ENCODE results near the gene USP15.

USP15 gene

DNA sequence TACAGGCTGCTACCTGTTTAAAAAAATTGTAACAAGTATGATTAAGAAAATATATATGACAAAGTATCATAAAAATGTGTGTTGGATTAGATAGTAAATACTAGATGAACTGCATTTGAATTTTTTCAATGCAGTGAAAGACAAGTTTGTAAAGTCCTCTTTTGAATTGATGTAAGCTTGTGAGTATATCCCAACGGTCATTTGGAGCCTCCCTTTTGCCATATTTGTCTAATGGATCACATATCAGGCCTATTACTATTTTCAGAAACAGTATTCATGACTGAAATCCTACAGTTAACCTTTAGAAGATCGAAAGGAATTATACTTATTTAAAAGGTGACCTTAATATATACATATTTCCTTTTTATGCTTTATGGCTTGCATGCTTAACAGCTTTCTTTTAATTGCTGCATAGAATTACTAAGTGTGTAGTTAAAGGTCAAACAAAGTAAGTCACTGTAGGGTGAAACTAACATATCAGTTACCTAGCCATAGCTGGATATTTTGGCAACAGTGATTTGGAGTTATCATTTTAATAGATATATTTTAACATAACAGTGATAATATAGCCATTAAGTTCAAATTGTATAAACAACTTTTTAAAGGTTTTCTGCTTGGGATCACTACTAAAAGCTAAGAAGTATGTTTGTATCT is 53.6 kb downstream of the USP15 start (continued):
- TF ChIP-seq, protein P1, sequence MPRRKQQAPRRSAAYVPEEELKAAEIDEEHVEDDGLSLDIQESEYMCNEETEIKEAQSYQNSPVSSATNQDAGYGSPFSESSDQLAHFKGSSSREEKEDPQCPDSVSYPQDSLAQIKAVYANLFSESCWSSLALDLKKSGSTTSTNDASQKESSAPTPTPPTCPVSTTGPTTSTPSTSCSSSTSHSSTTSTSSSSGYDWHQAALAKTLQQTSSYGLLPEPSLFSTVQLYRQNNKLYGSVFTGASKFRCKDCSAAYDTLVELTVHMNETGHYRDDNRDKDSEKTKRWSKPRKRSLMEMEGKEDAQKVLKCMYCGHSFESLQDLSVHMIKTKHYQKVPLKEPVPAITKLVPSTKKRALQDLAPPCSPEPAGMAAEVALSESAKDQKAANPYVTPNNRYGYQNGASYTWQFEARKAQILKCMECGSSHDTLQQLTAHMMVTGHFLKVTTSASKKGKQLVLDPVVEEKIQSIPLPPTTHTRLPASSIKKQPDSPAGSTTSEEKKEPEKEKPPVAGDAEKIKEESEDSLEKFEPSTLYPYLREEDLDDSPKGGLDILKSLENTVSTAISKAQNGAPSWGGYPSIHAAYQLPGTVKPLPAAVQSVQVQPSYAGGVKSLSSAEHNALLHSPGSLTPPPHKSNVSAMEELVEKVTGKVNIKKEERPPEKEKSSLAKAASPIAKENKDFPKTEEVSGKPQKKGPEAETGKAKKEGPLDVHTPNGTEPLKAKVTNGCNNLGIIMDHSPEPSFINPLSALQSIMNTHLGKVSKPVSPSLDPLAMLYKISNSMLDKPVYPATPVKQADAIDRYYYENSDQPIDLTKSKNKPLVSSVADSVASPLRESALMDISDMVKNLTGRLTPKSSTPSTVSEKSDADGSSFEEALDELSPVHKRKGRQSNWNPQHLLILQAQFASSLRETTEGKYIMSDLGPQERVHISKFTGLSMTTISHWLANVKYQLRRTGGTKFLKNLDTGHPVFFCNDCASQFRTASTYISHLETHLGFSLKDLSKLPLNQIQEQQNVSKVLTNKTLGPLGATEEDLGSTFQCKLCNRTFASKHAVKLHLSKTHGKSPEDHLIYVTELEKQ (tag by site-specific recombination; IDR thresholded peaks at IDR 0.05; ENCODE audit: borderline replicate concordance): no peak
- TF ChIP-seq, protein P2, sequence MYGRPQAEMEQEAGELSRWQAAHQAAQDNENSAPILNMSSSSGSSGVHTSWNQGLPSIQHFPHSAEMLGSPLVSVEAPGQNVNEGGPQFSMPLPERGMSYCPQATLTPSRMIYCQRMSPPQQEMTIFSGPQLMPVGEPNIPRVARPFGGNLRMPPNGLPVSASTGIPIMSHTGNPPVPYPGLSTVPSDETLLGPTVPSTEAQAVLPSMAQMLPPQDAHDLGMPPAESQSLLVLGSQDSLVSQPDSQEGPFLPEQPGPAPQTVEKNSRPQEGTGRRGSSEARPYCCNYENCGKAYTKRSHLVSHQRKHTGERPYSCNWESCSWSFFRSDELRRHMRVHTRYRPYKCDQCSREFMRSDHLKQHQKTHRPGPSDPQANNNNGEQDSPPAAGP (tag by site-specific recombination; IDR thresholded peaks at IDR 0.05): no peak

DNA sequence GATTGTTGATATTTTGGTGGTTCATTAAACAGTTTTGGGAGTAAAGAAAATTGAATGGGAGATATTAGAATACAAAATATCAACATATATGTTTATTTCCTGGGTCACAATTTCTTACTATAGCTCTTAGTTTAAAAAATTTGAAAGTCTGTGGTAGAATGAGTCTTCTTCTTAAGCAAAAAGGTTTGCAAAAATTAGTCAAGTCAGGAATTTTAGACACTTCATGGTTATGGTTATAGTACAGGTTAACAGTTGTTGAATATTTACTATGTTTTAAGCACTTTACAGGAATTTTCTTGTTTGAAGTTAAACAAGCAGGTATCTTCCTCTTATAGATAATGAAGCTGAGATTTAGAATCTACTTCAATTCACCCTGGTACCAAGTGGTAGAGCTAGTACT is 56.8 kb downstream of the USP15 start:
- POLR2A ChIA-PET: no interaction called here
- no peak for TF ChIP-seq ZNF416 (tag by site-specific recombination; IDR thresholded peaks at IDR 0.05)
- TF ChIP-seq, protein P3, sequence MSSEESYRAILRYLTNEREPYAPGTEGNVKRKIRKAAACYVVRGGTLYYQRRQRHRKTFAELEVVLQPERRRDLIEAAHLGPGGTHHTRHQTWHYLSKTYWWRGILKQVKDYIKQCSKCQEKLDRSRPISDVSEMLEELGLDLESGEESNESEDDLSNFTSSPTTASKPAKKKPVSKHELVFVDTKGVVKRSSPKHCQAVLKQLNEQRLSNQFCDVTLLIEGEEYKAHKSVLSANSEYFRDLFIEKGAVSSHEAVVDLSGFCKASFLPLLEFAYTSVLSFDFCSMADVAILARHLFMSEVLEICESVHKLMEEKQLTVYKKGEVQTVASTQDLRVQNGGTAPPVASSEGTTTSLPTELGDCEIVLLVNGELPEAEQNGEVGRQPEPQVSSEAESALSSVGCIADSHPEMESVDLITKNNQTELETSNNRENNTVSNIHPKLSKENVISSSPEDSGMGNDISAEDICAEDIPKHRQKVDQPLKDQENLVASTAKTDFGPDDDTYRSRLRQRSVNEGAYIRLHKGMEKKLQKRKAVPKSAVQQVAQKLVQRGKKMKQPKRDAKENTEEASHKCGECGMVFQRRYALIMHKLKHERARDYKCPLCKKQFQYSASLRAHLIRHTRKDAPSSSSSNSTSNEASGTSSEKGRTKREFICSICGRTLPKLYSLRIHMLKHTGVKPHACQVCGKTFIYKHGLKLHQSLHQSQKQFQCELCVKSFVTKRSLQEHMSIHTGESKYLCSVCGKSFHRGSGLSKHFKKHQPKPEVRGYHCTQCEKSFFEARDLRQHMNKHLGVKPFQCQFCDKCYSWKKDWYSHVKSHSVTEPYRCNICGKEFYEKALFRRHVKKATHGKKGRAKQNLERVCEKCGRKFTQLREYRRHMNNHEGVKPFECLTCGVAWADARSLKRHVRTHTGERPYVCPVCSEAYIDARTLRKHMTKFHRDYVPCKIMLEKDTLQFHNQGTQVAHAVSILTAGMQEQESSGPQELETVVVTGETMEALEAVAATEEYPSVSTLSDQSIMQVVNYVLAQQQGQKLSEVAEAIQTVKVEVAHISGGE (tag by site-specific recombination; conservative IDR thresholded peaks at IDR 0.05; ENCODE audit: low read depth): no peak
- TF ChIP-seq ZNF561 (tag by site-specific recombination; IDR thresholded peaks at IDR 0.05; ENCODE audit: borderline replicate concordance): no peak
- TF ChIP-seq ZNF140 (tag by site-specific recombination; IDR thresholded peaks at IDR 0.05): no peak
- TF ChIP-seq ZNF626 (tag by site-specific recombination; IDR thresholded peaks at IDR 0.05): no peak
- TF ChIP-seq YY1 (tag by site-specific recombination; IDR thresholded peaks at IDR 0.05): no peak
- no peak for TF ChIP-seq ZNF350 (tag by site-specific recombination; IDR thresholded peaks at IDR 0.05)
- TF ChIP-seq, protein P4, sequence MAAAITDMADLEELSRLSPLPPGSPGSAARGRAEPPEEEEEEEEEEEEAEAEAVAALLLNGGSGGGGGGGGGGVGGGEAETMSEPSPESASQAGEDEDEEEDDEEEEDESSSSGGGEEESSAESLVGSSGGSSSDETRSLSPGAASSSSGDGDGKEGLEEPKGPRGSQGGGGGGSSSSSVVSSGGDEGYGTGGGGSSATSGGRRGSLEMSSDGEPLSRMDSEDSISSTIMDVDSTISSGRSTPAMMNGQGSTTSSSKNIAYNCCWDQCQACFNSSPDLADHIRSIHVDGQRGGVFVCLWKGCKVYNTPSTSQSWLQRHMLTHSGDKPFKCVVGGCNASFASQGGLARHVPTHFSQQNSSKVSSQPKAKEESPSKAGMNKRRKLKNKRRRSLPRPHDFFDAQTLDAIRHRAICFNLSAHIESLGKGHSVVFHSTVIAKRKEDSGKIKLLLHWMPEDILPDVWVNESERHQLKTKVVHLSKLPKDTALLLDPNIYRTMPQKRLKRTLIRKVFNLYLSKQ (tag by site-specific recombination; IDR thresholded peaks at IDR 0.05; ENCODE audit: borderline replicate concordance): no peak
- TF ChIP-seq ZNF37A (tag by site-specific recombination; IDR thresholded peaks at IDR 0.05): no peak
- TF ChIP-seq ZNF48 (tag by site-specific recombination; IDR thresholded peaks at IDR 0.05): no peak
- Histone ChIP-seq H3K36me3 (ENCODE audit: control insufficient read depth in 2 of 2, insufficient read depth in 1 of 2, low read length in 2 of 2) (peaks cover 3 to 24% of the 10 kb centered on the region in 2 experiments), H3K4me1 (ENCODE audit: control insufficient read depth, insufficient read depth, low read length) (no peaks in the 10 kb centered on the region), H3K4me3 (ENCODE audit: low read depth, low read length) (no peak overlapping the region), H3K27ac (ENCODE audit: extremely low read depth, low read depth, low read length) (no peak overlapping the region), H3K9me3 (ENCODE audit: control insufficient read depth, insufficient read depth, low read depth, low read length) (no peaks in the 10 kb centered on the region)
- CTCF ChIA-PET: interaction anchor here (0.6 to 1.0 kb wide), 2 partner anchors 37 to 121 kb away, joined by 3 to 4 read pairs; no protein-coding TSS in a partner anchor

DNA sequence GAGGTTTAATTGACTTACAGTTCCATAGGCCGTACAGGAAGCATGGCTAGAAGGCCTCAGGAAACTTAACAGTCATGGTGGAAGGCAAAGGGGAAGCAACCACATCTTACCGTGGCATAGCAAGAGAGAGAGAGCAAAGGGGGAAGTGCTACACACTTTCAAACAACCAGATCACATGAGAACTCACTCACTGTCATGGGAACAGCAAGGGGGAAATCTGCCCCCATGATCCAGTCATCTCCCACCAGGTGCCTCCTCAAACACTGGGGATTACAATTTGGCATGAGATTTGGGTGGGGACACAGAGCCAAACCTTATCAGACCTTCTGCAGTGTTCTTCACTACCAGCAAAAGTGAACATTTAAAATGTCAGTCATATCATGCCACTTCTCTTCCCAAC is 58.9 kb downstream of the USP15 start:
- ChIA-PET POLR2A (no interaction called here), CTCF (no interaction called here)
- Histone ChIP-seq H3K4me3 (ENCODE audit: low read depth, low read length) (no peak overlapping the region), H3K36me3 (ENCODE audit: control insufficient read depth in 2 of 2, insufficient read depth in 1 of 2, low read length in 2 of 2) (peaks cover 3 to 36% of the 10 kb centered on the region in 2 experiments), H3K9me3 (ENCODE audit: control insufficient read depth, insufficient read depth, low read depth, low read length) (no peaks in the 10 kb centered on the region), H3K27ac (ENCODE audit: extremely low read depth, low read depth, low read length) (no peak overlapping the region), H3K4me1 (ENCODE audit: control insufficient read depth, insufficient read depth, low read length) (no peaks in the 10 kb centered on the region)
- TF ChIP-seq ZNF629 (tag by site-specific recombination; IDR thresholded peaks at IDR 0.05) (no peak), ZNF140 (tag by site-specific recombination; IDR thresholded peaks at IDR 0.05) (no peak), SETDB1 (IDR thresholded peaks at IDR 0.05; ENCODE audit: insufficient read length, low read length) (no peak), ZNF114 (tag by site-specific recombination; IDR thresholded peaks at IDR 0.05) (no peak), ZBTB1 (tag by site-specific recombination; IDR thresholded peaks at IDR 0.05) (no peak), ZNF335 (tag by site-specific recombination; conservative IDR thresholded peaks at IDR 0.05) (no peak), ZFP37 (tag by site-specific recombination; IDR thresholded peaks at IDR 0.05) (no peak), ZNF133 (tag by site-specific recombination; IDR thresholded peaks at IDR 0.05) (no peak), ZNF184 (tag by site-specific recombination; IDR thresholded peaks at IDR 0.05) (no peak), ZNF341 (tag by site-specific recombination; IDR thresholded peaks at IDR 0.05; ENCODE audit: low read depth) (no peak), ZNF707 (tag by site-specific recombination; IDR thresholded peaks at IDR 0.05) (no peak)
- TF ChIP-seq, protein P5, sequence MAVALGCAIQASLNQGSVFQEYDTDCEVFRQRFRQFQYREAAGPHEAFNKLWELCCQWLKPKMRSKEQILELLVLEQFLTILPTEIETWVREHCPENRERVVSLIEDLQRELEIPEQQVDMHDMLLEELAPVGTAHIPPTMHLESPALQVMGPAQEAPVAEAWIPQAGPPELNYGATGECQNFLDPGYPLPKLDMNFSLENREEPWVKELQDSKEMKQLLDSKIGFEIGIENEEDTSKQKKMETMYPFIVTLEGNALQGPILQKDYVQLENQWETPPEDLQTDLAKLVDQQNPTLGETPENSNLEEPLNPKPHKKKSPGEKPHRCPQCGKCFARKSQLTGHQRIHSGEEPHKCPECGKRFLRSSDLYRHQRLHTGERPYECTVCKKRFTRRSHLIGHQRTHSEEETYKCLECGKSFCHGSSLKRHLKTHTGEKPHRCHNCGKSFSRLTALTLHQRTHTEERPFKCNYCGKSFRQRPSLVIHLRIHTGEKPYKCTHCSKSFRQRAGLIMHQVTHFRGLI (tag by site-specific recombination; IDR thresholded peaks at IDR 0.05): no peak
